Stimulated activated CD8-positive, alpha-beta memory T cell treated with anti-CD3 and anti-CD28 coated beads, Interleukin-7, amount 100 ng/mL, for 1 hour (primary cell): ENCODE data around the gene LTBP2.

Source experiments
- DNase-seq, 2 donors: peaks; one replicate each; pipeline ENCODE4 v3.0.0-alpha.2; 2020; ENCODE audit warnings: low read depth in 2 of 2

The LTBP2 gene

DNA sequence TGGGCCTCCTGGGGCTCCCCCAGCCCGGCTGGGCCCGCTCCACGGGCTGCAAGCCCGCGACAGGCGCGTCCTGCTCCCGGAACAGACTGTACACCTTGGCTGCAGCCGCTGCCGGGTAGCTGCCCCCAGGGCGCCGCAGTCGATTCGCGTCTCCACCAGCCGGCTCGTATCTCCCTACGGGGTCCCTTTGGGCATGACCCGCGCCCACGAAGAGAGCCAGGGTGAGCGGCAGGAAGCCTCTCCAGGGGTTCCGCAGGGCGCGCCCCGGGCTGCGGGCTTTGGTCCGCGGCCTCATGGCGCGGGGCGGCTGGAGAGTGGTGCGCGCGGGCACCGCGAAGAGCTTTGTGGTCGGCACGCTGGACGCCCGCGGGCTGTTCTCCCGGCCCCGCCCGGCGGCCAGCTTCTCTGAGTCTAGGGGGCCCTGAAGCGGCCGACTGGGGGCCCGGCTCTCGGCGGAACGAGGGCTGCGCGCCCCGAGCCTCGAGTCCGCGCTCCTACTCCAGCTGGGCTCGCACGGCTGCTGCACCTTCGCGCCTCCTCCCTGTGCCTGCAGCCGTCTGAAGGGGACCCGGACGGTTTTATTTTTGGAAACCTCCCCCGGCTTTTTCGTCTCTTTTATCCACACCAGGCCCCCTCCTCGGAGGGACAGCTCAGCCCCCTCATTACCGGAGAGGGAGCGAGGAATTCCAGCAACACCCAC, at the start of gene LTBP2:
Gene LTBP2 (minus strand): TSS at position 588 of the 700 bp plus-strand sequence. CDS start 293 bp downstream, at position 295.
- DNase-seq: no peak

GRCh38 chr14:74660863-74661262, 48.8 kb upstream of the LTBP2 start:
- DNase-seq: no peak

DNA sequence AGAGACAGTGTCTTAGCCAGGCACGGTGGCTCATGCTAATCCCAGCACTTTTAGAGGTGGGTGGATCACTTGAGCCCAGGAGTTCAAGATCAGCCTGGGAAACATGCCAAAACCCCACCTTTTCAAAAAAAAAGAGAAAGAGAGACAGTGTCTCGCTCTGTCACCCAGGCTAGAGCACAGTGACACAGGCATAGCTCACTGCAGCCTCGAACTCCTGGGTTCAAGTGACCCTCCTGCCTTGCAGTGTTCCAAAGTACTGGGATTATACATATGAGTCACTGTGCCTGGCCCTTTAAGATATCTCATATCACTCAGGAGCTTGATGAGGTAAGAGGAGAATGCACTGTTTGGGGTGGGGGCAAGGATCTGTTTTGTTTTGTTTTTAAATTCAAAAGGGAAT, 48.1 kb upstream of the LTBP2 start:
- no peak for DNase-seq

DNA sequence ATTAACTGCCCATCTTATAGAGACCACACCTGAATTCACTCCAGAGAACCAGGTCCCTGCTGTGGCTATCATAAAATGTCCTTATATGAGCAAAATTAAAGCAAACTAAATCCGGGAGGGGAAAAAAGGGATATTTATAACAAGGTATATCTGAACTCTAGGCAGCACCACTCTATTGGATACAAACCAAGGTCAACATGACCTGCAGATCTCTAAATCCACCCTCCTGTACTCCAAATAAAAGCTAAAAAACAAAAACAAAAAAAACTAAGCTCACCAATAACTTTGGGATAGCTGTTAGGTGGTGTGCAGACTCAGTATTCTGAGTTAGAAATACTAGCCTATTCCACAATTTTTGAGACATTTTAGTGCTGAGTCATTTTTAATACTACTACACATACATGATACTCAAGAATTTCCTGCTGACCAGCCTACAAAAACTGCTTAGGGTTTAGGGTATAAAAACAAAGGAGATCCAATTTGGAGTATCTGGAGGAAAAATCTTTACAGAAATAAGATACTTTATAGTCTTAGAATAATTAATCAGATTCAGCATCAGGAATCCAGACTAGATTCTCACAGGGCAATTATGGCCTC, 46.6 kb upstream of the LTBP2 start:
- no peak for DNase-seq

GRCh38 chr14:74656964-74657363, 44.9 kb upstream of the LTBP2 start:
- DNase-seq: no peak

GRCh38 chr14:74655599-74656395, 43.8 kb upstream of the LTBP2 start:
- no peak for DNase-seq

DNA sequence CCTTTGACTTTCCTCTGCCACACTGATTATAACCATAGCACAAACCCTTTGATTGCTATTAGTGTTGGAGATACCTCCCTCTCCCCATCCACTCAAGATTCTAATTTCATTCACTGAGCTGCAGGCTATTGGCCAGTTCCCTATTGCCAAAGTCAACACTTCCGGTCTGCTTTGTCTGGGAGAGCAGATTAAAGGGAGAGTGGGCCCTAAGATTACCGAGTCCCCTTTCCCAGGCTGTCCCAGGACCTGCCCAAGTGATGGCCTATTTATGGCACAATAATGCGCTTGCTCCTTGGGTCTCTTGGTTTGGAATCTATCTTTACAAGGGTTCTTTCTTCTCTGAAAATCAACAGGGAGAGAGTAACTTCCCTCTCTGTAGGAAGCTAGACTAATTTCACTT, 42.9 kb upstream of the LTBP2 start:
- no peak for DNase-seq

DNA sequence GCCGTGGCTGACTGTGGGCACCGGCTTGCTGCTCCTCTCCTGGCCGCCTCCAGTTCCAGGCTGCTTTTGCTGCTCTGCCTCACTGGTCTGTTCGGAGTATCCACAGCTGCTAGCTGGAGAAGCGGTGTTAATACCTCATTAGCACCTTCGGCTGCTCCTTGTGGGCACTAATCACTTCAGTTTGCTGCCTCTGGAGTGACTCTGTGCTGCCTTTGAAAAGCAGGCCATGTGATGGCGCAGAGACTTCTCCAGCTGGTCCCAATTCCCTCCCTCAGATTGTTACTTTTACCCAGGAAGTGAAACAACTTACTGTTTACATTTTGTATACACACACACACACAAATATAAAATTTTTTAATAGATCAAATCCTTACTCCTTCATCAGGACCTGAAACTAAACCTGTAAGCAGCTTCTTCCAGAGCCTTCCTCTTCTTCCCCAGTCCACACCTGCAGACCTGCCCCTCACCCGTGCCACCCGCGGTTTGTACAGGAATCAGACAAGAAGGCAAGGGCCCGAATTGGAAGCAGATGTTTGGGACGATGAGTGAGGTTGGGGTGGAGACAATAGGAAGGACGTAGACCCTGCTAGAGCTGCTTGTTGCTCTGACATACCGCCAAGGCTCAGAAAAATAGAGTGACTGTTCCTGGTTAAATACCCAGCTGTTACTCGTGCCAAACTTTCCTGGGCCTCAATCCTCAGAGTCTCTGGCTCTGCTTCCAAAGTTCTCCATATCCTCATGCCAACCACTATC, 41.5 kb upstream of the LTBP2 start:
- DNase-seq: no peak

- no peak for DNase-seq
These were observed 40.5 kb upstream of the LTBP2 start for GRCh38 chr14:74652541-74652940.

DNA sequence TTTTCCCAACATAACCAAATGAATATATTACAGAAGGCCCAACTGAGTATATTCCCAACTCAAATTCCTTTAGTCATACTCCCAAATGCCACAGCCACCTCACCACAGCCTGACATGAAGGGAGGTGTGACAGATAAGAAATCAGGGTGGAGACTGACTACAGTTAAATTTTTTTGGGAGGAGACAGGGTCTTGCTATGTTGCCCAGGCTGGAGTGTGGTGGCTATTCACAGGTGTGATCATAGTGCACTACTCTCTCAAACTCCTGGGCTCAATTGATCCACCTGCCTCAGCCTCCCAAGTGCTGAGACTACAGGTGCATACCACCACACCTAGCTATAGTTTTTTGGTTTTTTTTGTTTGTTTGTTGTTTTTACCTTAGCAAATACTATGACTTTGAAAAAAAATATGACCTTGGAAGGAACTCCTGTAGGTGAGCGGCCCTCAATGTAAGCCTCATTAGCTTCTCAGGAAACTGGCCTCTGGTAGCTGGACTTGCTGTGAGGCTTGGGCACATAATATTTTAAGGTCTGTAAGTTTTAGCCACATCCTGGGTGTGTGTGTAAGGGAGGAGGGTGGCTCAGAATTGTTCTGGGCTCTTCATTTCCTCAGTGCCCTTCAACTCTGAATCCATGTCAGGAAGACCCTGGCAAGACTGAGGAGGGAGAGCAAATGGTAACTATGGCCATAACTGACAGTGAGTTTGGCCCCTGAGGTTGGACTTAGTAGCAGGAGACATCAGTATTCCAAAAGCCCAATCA, 39.1 kb upstream of the LTBP2 start:
- no peak for DNase-seq

DNA sequence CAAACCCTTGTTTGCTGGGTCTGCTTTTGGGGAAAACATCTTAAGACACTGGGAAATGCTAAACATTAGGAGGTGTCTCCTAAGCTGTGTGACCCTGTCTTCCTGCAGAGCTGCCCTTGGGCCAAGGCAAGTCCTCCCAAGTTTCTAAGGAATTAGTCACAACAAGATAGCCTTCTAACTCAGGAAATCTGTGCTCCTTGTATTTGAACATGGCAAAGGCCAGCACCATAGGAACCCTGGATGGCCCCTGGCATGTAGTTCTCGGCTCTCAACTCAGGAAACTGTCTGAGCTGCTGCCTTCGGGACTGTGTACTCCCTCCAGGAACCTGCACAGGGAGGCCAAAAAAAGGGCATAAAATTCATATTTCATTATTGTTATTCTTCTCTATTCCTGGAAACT, 37.6 kb upstream of the LTBP2 start:
- DNase-seq: no peak

DNA sequence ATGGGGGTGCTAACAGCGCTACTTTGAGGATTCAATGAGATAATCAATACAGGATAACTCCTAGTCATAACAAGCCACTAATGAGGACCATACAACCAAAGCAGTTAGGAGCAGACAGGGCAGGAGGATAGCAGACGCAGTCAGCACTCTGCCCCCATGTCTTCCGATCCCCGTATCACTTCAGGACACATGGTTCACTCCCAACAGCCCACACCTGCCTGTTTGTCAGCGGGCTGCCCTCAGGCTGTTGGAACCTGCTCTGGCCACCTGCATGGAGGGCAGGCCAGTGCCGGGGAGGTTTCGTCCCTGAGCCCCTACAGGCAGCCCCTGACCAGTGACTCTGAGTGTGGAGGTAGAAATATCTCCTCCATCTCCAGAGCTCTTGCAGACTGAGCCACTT, 37.1 kb upstream of the LTBP2 start:
- no peak for DNase-seq

DNA sequence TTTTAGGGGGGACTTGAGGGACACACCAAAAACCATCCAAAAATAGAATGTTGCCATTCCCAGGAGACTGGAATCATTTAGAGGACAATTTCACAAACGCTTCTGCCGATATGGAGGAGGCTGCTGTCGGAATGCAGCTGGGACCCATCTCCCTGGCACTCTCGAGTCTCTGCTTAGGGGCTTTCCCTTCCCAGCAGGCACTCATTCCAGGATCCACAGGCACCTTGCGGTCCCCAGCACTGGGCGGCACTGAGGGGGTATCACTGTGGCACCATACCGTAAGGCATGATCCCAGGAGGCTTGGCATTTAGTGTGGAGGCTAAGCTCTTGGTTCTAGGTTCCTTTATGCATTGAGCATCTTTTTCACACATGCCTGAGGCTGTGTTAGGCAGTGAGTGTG, 36.6 kb upstream of the LTBP2 start:
- no peak for DNase-seq

DNA sequence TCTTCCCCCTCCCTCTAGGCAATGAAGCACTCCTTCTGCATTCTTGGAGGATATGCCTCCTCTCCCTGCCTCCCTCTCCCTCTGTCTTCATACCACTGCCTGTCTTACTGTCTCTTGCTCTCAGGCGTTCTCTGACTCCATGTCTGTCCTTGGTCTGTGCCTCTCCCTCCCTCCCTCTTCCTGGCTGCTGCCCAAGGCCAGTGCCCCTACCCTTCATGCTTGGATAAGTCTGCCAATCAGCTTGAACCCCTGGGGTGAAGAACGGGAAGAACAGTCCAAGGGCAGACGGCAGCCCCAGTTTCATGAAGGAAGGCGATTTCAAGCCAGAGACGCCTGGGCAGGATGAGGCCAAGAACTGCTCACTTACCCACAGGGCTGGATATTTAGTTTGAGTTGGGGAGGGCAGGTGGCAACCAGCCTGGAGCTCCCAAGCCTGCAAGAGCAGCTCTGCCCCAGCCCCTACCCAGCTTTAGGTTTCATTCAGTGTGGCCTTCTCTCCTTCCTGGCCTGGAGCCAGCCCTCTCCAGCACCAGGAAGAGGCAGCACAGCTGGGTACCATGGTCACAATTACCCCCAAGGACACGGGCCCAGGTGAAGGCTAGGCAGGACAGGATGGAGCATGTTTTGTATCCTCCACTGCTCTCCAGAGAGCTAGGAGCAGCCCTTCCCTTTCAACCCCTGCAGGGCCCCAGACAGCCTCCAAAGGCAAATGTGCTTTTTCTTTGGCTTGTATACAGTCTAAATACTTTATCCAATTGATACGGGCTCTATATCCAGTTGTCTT, 35.8 kb upstream of the LTBP2 start:
- DNase-seq: no peak

DNA sequence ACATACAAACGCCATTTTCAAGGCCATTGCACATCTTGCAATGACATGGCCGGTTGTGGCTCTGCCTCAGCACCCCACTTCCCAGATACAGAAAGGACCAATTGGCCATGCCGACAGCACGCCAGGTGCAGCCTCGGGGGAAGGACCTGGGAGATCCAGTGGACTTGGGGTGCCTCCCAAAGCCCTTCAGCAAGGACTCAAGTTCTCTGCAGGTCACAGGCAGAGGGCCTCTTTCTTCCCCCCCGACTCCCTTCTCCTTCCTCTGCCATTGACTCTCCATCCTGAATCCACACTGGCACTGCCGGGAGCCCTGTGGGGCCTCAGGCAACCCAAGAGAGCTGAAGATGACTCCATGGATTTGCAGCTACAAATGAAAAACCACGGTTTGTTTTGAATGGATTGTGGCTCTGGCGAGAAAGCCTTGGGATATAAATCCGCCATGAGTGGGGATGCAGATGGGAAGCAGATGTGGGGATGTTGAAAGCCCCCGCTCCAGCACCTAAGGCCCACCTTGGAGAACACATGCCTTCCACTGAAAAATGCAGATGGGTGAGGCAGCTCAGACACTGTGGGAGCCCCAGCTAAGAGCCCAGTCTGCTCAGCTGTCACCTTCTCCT, 35.1 kb upstream of the LTBP2 start:
- DNase-seq: no peak

GRCh38 chr14:74645756-74646470, 33.9 kb upstream of the LTBP2 start:
- no peak for DNase-seq

- no peak for DNase-seq
These were observed 33.2 kb upstream of the LTBP2 start for GRCh38 chr14:74645244-74645643.

- no peak for DNase-seq
These were observed 29.8 kb upstream of the LTBP2 start for GRCh38 chr14:74641601-74642391.

DNA sequence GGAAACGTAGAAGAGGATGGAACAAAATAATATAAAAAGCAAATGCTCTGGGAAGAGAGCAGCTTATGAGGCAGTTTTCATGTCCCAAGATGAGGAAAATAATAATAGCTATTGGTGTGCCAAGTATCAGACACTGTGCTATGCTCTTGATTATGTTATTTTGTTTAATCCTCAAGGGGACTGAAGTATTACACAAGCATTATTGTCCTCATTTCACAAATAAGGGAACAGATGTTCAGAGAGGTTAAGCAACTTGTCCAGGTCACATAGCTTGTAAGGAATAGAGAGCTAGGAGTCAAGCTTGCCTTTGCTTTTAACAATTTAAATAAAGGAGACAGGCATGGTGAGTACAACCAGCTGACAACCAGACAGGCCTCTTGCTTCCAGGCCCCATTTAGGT, 26.9 kb upstream of the LTBP2 start:
- no peak for DNase-seq
